A549 (cell line): ENCODE data around the gene SHANK3.

Experiments used
- CHD2 ChIP-seq: fragments of 150-350 bp; IDR thresholded peaks from 2 replicates; pipeline ENCODE4 v1.6.1; 2014; ENCODE audit warnings: low read length; ENCODE audit not compliant: partially characterized antibody
- HOXA7 ChIP-seq: fragments of 250-450 bp; sonication (Bioruptor Pico); IDR thresholded peaks from 2 replicates; pipeline ENCODE4 v1.5.0; 2020; ENCODE audit warnings: mild to moderate bottlenecking, moderate library complexity
- JUNB ChIP-seq: fragments of >200 bp; sonication (Bioruptor Twin); formaldehyde crosslinking; IDR thresholded peaks from 2 replicates; pipeline ENCODE4 v1.6.1; 2016
- MAFK ChIP-seq: fragments of 450-650 bp; IDR thresholded peaks from 2 replicates; pipeline ENCODE4 v1.6.1; 2014; ENCODE audit not compliant: partially characterized antibody
- MAZ ChIP-seq: fragments of 150-350 bp; IDR thresholded peaks from 2 replicates; pipeline ENCODE4 v1.6.1; 2014; ENCODE audit warnings: antibody characterized with exemption, low read depth, low read length, borderline replicate concordance
- POLR2A ChIP-seq: IDR thresholded peaks from 2 replicates; pipeline ENCODE4 v1.6.1; 2012; ENCODE audit warnings: mild to moderate bottlenecking, low read length
- RCOR1 ChIP-seq: fragments of 150-350 bp; IDR thresholded peaks from 2 replicates; pipeline ENCODE4 v1.6.1; 2014; ENCODE audit warnings: antibody characterized with exemption, low read length, low read depth
- TF ChIP-seq, protein P1 (sequence below): fragments of >200 bp; sonication (Bioruptor Twin); formaldehyde crosslinking; IDR thresholded peaks from 3 replicates; pipeline ENCODE4 v1.5.1; 2016
- TF ChIP-seq, protein P2 (sequence below): fragments of 450-650 bp; IDR thresholded peaks from 2 replicates; pipeline ENCODE4 v1.6.1; 2014; ENCODE audit warnings: antibody characterized with exemption
- TF ChIP-seq, protein P3 (sequence below): IDR thresholded peaks from 2 replicates; pipeline ENCODE4 v1.6.1; 2012

DNA sequence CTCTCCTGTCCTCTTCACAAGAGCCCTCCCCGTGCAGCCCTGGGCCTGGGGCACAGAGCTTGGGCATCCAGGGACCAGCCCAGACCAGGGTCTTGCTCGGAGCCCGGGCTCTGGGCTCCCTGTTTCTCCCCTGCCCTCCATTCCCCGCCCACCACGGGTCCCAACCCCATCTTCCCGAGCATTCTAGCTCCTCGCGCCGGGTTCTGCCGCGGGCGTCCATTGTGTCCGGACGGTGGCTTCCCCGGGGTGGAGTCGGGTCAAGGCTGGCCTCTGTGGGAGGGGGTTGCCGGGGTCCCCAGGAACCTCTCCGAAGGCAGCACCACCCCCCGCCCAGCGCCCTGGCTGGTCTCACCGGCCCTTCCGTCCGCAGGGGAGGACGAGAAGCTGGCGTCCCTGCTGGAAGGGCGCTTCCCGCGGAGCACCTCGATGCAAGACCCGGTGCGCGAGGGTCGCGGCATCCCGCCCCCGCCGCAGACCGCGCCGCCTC is 47.2 kb downstream of the SHANK3 start:
- no peak for TF ChIP-seq MAZ
- TF ChIP-seq RCOR1, result no peak
- TF ChIP-seq, protein P1, sequence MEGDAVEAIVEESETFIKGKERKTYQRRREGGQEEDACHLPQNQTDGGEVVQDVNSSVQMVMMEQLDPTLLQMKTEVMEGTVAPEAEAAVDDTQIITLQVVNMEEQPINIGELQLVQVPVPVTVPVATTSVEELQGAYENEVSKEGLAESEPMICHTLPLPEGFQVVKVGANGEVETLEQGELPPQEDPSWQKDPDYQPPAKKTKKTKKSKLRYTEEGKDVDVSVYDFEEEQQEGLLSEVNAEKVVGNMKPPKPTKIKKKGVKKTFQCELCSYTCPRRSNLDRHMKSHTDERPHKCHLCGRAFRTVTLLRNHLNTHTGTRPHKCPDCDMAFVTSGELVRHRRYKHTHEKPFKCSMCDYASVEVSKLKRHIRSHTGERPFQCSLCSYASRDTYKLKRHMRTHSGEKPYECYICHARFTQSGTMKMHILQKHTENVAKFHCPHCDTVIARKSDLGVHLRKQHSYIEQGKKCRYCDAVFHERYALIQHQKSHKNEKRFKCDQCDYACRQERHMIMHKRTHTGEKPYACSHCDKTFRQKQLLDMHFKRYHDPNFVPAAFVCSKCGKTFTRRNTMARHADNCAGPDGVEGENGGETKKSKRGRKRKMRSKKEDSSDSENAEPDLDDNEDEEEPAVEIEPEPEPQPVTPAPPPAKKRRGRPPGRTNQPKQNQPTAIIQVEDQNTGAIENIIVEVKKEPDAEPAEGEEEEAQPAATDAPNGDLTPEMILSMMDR, result no peak
- TF ChIP-seq MAFK, result no peak
- TF ChIP-seq, protein P2, sequence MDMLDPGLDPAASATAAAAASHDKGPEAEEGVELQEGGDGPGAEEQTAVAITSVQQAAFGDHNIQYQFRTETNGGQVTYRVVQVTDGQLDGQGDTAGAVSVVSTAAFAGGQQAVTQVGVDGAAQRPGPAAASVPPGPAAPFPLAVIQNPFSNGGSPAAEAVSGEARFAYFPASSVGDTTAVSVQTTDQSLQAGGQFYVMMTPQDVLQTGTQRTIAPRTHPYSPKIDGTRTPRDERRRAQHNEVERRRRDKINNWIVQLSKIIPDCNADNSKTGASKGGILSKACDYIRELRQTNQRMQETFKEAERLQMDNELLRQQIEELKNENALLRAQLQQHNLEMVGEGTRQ, result no peak
- no peak for TF ChIP-seq HOXA7 (CRISPR knock-in tag)
- TF ChIP-seq, protein P3, sequence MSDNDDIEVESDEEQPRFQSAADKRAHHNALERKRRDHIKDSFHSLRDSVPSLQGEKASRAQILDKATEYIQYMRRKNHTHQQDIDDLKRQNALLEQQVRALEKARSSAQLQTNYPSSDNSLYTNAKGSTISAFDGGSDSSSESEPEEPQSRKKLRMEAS, result no peak
- TF ChIP-seq POLR2A, result no peak
- TF ChIP-seq CHD2, result no peak
- TF ChIP-seq JUNB, result no peak
